Endothelial cell of umbilical vein (primary cell): ENCODE results near the gene EGLN1. TPM values are rescaled to one million over a fixed set of nuclear protein-coding genes. Genes with fewer than 3 reads are reported as not detected.

Experiments used
- BruUV-seq: library from RNA; stranded (reverse); fragments of 400-500 nt; replicated peaks from 2 replicates; lab custom pipeline; 2021; lab: Mats Ljungman, UMichigan
- CTCF ChIA-PET: fragments of 300-600, 350-600 bp; sonication (Branson Sonifier 250); formaldehyde crosslinking; loops from one replicate; lab custom pipeline; 2021; ENCODE audit warnings: antibody characterized with exemption, inconsistent platforms; lab: Charles Lee
- POLR2A ChIA-PET: fragments of 300-600, 350-600 bp; sonication (Branson Sonifier 250); formaldehyde crosslinking; loops from one replicate; lab custom pipeline; 2021; ENCODE audit warnings: antibody characterized with exemption, inconsistent platforms; lab: Charles Lee
- DNase-seq: peaks from one replicate; pipeline ENCODE4 v3.0.0-alpha.2; 2011; ENCODE audit warnings: low read depth, low spot score
- FAIRE-seq: peaks from 2 replicates; lab custom pipeline; 2011; peaks lifted over from hg19 to GRCh38; lab: Jason Lieb, UNC
- H2AFZ ChIP-seq: 2 replicates; pipeline ENCODE4 v1.6.0; 2012; ENCODE audit warnings: low read depth, low read length, control low read depth, inconsistent platforms
- H3K27ac ChIP-seq: 2 replicates; pipeline ENCODE4 v1.5.1; 2011; ENCODE audit warnings: low read depth, mild to moderate bottlenecking, control low read depth, low read length, moderate library complexity; ENCODE audit not compliant: insufficient read depth
- H3K27me3 ChIP-seq, 2 experiments: 2 replicates each; pipeline versions ENCODE4 v1.6.0 to v1.6.1; 2011; ENCODE audit warnings: low read length in 2 of 2, mixed read lengths in 1 of 2; ENCODE audit not compliant: control insufficient read depth in 2 of 2, insufficient read depth in 2 of 2
- H3K36me3 ChIP-seq, 2 experiments: 2 replicates in 1 of 2; 3 replicates in 1 of 2; pipeline ENCODE4 v1.5.1; 2011; ENCODE audit warnings: low read length in 2 of 2, mild to moderate bottlenecking in 1 of 2, moderate library complexity in 1 of 2; ENCODE audit not compliant: control insufficient read depth in 2 of 2, insufficient read depth in 2 of 2; ENCODE audit errors: extremely low read depth in 1 of 2
- H3K4me1 ChIP-seq: 3 replicates; pipeline ENCODE4 v1.5.1; 2011; ENCODE audit warnings: mild to moderate bottlenecking, low read length; ENCODE audit not compliant: control insufficient read depth, insufficient read depth; ENCODE audit errors: extremely low read depth
- H3K4me2 ChIP-seq: 2 replicates; pipeline ENCODE4 v1.6.1; 2011; ENCODE audit warnings: low read length, control low read depth, mixed read lengths; ENCODE audit not compliant: insufficient read depth
- H3K4me3 ChIP-seq, 3 experiments: fragments of 200-600 bp in 1 of 3; sonication (generic), shearing (Covaris generic) in 1 of 3; replicated peaks in 1 of 3; 2 replicates each; pipeline ENCODE4 v1.5.1; 2011 to 2016; ENCODE audit warnings: control low read depth in 3 of 3, low read length in 3 of 3, mild to moderate bottlenecking in 2 of 3, inconsistent platforms in 1 of 3, low read depth in 1 of 3, moderate library complexity in 1 of 3; ENCODE audit not compliant: insufficient read depth in 1 of 3
- H3K79me2 ChIP-seq: 2 replicates; pipeline ENCODE4 v1.6.0; 2012; ENCODE audit warnings: low read length, inconsistent platforms; ENCODE audit not compliant: control insufficient read depth, insufficient read depth
- H3K9ac ChIP-seq: replicated peaks from 2 replicates; pipeline ENCODE3; 2011; ENCODE audit warnings: low read length, control low read depth; ENCODE audit not compliant: insufficient read depth; ENCODE audit errors: extremely low read depth
- H3K9me1 ChIP-seq: replicated peaks from 3 replicates; pipeline ENCODE4 v1.6.0; 2011; ENCODE audit warnings: mild to moderate bottlenecking, low read length; ENCODE audit not compliant: control insufficient read depth, insufficient read depth; ENCODE audit errors: extremely low read depth
- H3K9me3 ChIP-seq: replicated peaks from 2 replicates; pipeline ENCODE4 v1.5.1; 2012; ENCODE audit warnings: low read length, inconsistent platforms; ENCODE audit not compliant: control insufficient read depth, insufficient read depth
- H4K20me1 ChIP-seq: replicated peaks from 2 replicates; pipeline ENCODE3; 2011; ENCODE audit warnings: mild to moderate bottlenecking, low read length; ENCODE audit not compliant: control insufficient read depth, insufficient read depth; ENCODE audit errors: extremely low read depth
- CTCF ChIP-seq, 2 donors: IDR thresholded peaks; 1 replicate in 1 of 2; 2 replicates in 1 of 2; pipeline ENCODE4 v1.5.1; 2011; ENCODE audit warnings: low read length in 2 of 2, mild to moderate bottlenecking in 2 of 2, moderate library complexity in 2 of 2, control low read depth in 1 of 2, inconsistent platforms in 1 of 2, low read depth in 1 of 2; ENCODE audit not compliant: insufficient read depth in 1 of 2; ENCODE audit errors: extremely low read depth in 1 of 2
- EZH2 ChIP-seq: IDR thresholded peaks from 2 replicates; pipeline ENCODE4 v1.6.1; 2012; ENCODE audit warnings: borderline replicate concordance, low read depth, mild to moderate bottlenecking, moderate library complexity, low read length, inconsistent platforms; ENCODE audit not compliant: severe bottlenecking
- FOS ChIP-seq: IDR thresholded peaks from 2 replicates; pipeline ENCODE4 v1.6.1; 2011; ENCODE audit warnings: mild to moderate bottlenecking, low read length, moderate library complexity, borderline replicate concordance; ENCODE audit not compliant: insufficient read depth
- GATA2 ChIP-seq: IDR thresholded peaks from 2 replicates; pipeline ENCODE4 v1.7.0; 2011; ENCODE audit warnings: low read depth, mild to moderate bottlenecking, moderate library complexity, mixed read lengths, low read length; ENCODE audit not compliant: insufficient read length, insufficient read depth
- JUN ChIP-seq: IDR thresholded peaks from 2 replicates; pipeline ENCODE4 v1.6.1; 2011; ENCODE audit warnings: borderline replicate concordance, low read depth; ENCODE audit not compliant: insufficient read length, insufficient read depth
- MAX ChIP-seq: IDR thresholded peaks from 2 replicates; pipeline ENCODE4 v1.6.1; 2011; ENCODE audit not compliant: insufficient read depth, insufficient read length
- MYC ChIP-seq: IDR thresholded peaks from one replicate; pipeline ENCODE4 v1.6.1; 2011; ENCODE audit warnings: mild to moderate bottlenecking, low read depth, low read length
- POLR2A ChIP-seq: IDR thresholded peaks from 2 replicates; pipeline ENCODE4 v1.6.1; 2012; ENCODE audit warnings: low read depth, mild to moderate bottlenecking, control low read depth, low read length
- POLR2AphosphoS5 ChIP-seq: IDR thresholded peaks from 2 replicates; pipeline ENCODE4 v1.6.1; 2012; ENCODE audit warnings: low read depth, mild to moderate bottlenecking, control low read depth, low read length, moderate library complexity; ENCODE audit not compliant: insufficient read depth
- dilution Hi-C: fragments of 300-500 bp; cut with MboI; formaldehyde crosslinking; loops from one replicate; pipeline ENCODE4 v1.15.0; 2019; ENCODE audit warnings: low sequenced_read_pairs; ENCODE audit not compliant: extremely low pct_ligation_motif_present
- intact Hi-C: fragments of 100-400 bp; cut with micrococcal nuclease; formaldehyde crosslinking; loops from one replicate; pipeline ENCODE4 v1.10.0; 2022
- polyA plus RNA-seq, 4 experiments: library from polyadenylated mRNA; depleted of rRNA in 3 of 4; stranded (reverse) in 3 of 4; unstranded in 1 of 4; fragments of >200 nt; gene quantifications; 2 replicates each; pipeline versions ENCODE4 v1.2.1 to v1.2.3, GENCODE V29; 2011 to 2012; ENCODE audit warnings: missing spikeins in 1 of 4
- total RNA-seq: library from RNA; stranded (reverse); gene quantifications from 2 replicates; pipeline ENCODE4 v1.2.3, GENCODE V29; 2021

Gene EGLN1
- total and polyA plus RNA-seq, 2 donors (not counting 3 experiments of a cell fraction or from before 2014, with no cell fraction given): 13.7 to 38.1 TPM

- Histone ChIP-seq H3K4me1 (peaks cover 20% of the 10 kb centered on the region), H4K20me1 (no peaks in the 10 kb centered on the region), H2AFZ (no peak overlapping the region), H3K9ac (no peak overlapping the region), H3K4me2 (no peak overlapping the region), H3K27ac (no peak overlapping the region), H3K4me3 (no peak overlapping the region), H3K9me1 (no peaks in the 10 kb centered on the region), H3K79me2 (peaks cover 54% of the 10 kb centered on the region), H3K36me3 (no peaks in the 10 kb centered on the region), H3K9me3 (no peaks in the 10 kb centered on the region), H3K27me3 (no peaks in the 10 kb centered on the region)
- CTCF ChIA-PET: interaction anchor here (1.1 kb wide), 1 partner anchor 9 kb away, joined by 3 read pairs; no protein-coding TSS in a partner anchor
- TF ChIP-seq EZH2 (no peak), JUN (no peak), CTCF (IDR thresholded peaks at IDR 0.05; ENCODE audit: extremely low read depth in 1 of 2, insufficient read depth in 1 of 2, low read depth in 1 of 2, low read length in 2 of 2) (no peak), GATA2 (no peak), FOS (no peak), POLR2A (no peak), MYC (no peak), POLR2AphosphoS5 (no peak), MAX (no peak)
- no peak for DNase-seq
- no TSS peak for BruUV-seq
- dilution Hi-C loops: no loop called here
- FAIRE-seq: no peak
- intact Hi-C loops: loop anchor here (1.0 kb wide), 1 partner anchor 8 kb away; no protein-coding TSS in a partner anchor
- POLR2A ChIA-PET: no interaction called here
Measured at GRCh38 chr1:231376875-231377549, 45.1 kb downstream of the EGLN1 start.
